Measurements from ENCODE around the gene HIPK2.

The HIPK2 gene

DNA sequence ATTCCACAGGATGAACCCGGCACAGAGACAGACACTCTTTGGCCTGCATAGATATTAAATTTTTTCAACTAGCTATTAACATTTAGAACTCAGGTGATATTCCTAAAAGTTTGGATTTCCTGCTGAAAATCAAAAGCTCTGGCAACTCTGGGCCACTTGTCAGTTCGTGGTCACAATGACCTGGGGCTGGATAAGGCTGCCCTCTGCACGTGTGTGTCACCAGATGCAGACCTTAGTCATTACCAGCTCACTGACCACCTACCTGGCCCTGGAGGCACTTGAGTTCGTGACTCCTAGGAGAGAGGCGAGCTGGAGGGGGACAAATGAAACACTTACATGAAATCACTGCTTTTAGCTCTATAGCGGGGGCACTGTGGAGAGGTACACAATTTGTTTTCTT lies 126.5 kb downstream of the HIPK2 start:
- no peak for DNase-seq (ENCODE audit: low read depth, low spot score)

DNA sequence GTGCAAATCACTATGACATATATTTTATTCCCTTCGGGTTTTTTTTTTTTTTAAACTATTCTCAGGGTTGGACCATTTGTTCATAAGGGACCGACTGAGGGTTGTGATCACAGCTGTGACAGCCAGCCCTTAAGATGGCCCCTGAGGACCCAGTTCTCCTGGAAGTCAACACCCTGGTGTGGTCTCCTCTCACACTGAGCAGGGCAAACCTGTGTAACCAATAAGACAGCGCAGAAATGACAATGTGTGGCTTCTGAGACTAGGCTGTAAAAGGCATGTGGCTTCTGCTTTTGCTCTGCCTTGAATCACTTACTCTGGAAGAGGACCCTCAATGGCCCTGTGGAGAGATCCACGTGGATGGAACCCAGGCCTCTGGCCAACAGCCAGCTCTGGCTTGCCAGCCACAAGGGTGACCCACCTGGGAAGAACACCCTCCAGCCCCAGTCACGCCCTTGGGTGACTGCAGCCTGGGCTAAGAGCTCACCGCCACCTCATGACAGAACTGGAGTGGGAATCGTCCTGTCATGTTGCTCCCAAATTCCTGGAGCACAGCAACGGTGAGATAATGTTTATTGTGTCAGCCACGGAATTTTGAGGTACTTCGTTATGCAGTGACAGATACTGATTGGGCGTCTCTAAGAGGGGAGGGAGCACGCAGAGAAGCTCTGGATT lies 127.2 kb downstream of the HIPK2 start:
- DNase-seq (ENCODE audit: low read depth, low spot score), result peak; percentile 53

DNA sequence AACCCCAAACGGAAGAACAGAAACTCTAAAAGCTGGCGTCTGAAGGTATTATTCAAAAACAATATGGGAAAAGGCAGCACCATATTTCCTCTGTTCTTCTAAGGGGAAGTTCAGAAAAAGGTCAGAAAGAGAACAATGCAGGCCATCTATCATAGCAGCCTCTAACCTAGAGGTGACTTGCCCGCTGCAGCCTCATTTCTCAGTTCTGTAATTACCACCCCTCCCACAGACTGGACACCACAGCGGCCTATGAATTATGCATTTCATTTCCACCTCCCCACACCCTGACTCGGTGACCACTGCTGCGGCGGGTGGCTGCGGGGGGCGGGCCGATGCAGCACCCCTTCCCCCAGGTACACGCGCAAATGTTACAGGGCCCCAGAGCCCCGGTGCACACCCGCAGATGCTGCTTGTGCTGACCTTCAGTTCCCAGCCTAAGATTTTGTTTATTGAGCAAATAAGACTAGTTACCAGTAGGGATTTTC lies 128.8 kb downstream of the HIPK2 start:
- peak; percentile 54 for DNase-seq (ENCODE audit: low read depth, low spot score)

DNA sequence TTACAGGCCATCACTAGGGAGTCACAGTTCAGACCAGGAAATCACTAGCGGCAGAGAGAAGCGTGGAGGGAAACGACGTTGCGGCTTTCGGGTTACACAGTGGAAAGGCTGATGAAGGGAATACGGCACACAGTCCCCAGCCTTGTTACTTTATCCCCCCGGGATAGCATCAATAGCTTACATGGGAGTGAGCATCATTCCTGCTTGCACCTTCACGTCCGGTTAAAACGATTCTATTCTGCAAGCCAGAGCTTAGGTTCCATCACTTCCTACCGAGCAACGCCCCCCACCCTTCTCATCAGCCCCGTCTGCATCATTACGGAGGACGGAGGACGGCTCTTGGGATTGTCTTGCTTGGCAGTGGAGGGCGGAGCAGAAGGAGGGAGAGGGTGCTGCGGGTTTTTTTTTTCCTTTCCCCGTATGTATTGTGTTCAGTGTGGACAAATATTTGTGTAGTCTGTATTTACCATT lies 129.4 kb downstream of the HIPK2 start:
- peak; percentile 14 for DNase-seq (ENCODE audit: low read depth, low spot score)

DNA sequence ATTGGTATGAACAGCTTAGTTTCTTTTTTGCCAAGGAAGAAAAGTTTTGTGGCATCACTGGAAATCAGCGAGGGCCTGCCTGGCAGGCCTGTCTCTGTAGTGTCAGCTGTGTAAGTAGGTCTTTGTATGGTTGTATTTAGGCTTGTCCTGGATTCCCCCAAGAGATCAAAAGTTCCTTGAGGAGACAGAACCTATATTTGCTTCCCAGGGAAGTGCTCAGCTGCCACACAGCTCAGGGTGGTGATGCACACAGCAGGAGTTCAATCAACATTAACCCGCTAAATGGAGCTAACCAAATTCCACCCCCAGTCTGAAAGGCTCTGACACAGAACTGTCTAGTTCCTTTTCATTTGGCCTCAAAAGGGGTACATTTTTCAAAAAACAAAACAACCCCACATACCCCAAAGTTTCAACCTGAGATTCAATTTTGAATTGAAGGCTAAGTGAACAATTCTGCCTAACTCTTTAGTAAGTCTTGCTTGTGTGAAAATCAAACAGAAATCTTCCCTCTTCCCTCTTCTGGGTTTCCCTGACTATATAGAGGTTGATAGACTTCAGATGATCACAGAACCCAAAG lies 129.9 kb downstream of the HIPK2 start:
- DNase-seq (ENCODE audit: low read depth, low spot score), result peak; percentile 43

DNA sequence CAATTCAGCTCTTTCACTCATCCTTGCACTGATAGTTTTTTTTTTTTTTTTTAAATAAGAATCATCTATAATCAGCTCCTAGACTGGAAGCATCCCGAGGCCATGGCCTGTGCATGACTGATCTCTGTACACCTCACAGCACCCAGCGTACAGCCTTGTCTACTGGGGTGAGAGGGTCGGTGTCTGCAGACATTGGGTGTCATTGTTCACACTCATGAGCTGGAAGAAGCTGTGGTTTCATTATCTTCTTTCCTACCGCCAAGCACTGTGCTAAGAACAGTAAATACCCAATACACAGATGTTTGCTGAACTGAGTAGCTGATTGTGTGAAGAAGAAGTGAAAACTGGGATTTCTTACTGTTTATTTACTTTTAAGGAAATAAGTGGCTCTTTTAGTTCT lies 130.7 kb downstream of the HIPK2 start:
- peak; percentile 30 for DNase-seq (ENCODE audit: low read depth, low spot score)

DNA sequence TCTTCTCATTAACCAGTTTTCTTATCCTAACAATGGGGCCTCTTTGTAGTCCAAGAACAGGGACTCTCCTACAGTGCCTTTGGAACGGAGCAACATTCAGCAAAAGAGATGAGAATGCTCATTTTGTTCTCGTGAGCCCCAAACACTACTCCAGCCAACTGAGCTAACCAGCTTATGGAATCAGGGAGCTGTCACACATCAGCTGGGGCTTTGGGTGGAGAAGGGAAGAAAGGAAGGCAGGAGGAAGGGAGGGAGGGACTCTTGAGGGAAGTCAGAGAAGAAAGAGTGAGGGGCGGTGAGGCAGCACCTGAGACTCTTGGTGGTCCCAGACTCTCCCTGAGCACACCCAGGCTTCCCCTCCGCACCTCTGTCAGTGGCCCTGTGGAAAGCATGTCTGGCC lies 131.2 kb downstream of the HIPK2 start:
- no peak for DNase-seq (ENCODE audit: low read depth, low spot score)

DNA sequence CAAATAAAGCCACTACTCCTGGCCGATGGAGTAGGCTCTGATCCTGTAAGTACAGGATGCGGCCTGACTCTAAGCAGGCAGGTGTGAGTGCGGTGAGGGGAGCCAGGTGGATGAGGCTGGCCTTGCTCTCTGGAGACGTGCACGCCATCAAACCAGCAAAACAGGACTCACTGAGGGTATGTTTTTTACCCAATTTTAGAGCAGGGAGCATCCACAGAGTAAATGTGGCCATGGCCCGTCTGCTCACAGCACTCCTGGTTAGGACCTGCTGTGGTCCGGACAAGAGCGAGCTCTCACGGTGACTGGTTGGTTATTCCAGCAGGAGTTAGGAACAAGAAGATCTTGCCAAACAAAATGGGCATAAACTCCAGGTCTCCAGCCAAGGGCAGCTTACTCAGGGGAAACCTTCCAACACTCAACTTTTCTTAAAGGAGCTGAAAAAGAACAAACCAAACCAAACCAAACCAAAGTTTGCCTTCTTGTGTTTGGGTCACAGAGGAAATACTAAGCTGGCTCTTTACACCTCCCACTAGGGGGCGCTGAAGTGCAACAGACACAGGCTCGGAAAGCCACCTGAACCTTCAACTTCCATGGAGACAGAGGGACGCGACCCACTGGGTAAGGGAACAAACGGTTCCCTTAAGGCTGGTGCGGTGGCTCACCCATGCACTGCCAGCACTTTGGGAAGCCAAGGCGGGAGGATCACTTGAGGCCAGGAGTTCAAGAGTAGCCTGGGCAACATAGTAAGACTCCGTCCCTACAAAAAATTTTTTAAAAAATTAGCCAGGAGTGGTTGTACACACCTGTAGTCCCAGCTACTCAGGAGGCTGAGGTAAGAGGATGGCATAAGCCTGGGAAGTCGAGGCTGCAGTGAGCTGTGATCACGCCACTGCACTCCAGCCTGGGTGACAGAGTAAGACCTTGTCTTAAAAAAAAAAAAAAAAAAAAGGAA lies 131.9 kb downstream of the HIPK2 start:
- DNase-seq (ENCODE audit: low read depth, low spot score), result peak; percentile 92

DNA sequence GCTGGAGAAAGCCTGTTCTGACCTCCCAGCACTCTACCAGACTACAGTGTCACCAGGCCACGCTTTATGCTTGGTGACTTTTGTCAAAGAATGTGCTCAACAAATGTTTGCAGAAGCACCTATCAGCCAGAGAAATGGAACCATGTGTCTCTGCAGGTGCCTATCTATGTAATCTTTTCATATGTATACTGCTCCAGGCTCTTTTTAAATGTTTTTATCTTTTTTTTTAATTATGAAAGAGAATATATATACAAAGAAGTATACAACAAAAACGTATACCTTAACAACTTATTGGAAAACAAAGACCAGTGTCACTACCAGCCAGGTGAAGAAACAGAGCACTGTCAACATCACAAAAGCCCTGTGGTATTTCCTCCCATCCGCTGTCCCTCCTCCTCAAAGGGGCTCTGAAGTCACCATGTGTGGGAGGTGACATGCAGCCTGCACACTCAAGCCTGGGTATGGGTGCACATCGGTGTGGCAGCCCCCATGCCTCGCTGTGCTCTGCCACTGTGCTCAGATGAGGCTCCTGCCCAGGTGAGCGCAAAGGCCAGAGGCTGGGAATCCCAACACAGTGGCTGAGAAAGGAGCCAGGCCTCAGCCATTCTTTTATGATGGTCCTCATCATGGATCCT lies 133.7 kb downstream of the HIPK2 start:
- no peak for DNase-seq (ENCODE audit: low read depth, low spot score)

DNA sequence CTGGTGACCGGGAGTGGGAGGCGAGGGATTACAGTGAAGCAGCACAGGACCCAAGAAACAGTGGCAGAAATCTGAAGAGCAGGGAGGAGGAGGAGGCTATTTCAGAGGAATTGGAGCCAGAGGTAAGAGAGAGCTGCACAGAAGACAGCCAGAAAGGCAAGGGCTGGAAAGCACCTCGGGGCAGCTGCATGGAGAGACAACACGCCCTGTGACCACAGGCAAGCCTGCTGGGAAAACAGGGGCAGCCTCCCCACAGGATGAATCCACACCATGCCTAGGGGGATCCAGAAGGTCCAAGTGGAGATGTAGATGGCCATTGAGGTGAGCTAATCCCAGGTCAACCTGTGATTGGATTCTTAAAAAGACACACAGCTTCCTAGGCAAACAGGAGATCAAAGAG lies 135.5 kb downstream of the HIPK2 start:
- DNase-seq (ENCODE audit: low read depth, low spot score), result no peak

DNA sequence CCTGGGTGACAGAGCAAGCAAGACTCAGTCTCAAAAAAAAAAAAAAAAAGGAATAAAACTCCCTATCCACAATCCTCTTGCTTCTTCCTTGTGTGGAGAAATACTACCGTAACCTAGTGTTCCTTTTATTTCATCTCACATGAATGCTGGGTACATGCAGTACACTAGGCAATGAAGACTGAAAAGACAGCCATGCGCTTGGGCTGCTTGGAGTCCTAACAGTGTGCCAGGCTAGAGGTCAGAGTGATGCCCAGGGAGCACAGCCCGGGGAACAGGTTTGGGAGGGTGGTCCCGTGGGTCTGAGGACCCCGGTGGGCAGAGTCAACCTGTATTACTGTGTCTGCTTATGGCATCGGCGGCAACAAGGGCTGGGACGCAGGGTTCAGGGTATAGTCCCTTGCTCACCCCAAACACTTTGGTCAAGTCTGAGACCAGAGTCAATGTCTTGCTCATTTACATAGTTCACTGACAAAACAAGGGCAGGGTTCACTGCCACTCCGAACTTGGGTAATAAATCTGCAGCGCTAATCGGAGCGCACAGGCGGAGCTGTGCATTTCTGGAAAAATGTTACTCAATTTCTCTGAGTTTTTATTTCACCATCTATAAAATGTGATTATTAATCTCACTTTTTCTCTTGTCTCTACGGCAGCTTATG lies 136.3 kb downstream of the HIPK2 start:
- DNase-seq (ENCODE audit: low read depth, low spot score), result no peak

DNA sequence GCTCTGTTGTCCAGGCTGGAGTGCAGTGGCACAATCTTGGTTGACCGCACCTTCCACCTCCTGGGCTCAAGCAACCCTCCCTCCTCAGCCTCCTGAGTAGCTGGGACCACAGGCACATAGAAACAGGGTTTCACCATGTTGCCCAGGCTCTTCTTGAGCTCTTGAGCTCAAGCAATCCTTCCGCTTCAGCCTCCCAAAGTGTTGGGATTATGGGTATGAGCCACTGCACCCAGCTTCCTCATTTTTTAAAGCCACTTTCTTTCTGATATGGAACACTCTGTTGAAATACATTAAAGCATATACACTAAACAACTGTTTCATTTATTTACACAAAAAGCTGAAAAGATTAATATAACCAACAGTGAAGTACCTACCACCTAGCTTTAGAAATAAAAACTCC lies 137.1 kb downstream of the HIPK2 start:
- no peak for DNase-seq (ENCODE audit: low read depth, low spot score)

DNA sequence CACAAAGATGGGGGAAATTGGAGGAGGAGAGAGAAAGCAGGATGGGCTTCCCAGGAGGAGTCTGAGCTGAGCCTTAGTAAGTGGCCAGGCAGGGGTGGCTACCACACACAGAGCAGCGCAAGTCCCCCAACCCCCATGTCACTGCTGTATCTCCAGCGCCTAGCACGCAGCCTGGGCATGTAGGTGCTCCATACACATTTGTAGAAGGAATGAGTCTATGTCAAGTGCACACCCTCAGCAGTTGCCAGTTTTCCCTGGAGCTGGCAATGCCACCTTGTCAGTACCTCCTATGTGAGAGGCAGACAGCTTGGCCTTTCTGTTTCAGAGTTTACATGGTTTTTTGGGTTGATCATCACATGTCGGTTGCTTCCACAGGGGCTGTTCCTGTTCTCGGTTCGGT lies 138.2 kb downstream of the HIPK2 start:
- DNase-seq (ENCODE audit: low read depth, low spot score), result no peak

DNA sequence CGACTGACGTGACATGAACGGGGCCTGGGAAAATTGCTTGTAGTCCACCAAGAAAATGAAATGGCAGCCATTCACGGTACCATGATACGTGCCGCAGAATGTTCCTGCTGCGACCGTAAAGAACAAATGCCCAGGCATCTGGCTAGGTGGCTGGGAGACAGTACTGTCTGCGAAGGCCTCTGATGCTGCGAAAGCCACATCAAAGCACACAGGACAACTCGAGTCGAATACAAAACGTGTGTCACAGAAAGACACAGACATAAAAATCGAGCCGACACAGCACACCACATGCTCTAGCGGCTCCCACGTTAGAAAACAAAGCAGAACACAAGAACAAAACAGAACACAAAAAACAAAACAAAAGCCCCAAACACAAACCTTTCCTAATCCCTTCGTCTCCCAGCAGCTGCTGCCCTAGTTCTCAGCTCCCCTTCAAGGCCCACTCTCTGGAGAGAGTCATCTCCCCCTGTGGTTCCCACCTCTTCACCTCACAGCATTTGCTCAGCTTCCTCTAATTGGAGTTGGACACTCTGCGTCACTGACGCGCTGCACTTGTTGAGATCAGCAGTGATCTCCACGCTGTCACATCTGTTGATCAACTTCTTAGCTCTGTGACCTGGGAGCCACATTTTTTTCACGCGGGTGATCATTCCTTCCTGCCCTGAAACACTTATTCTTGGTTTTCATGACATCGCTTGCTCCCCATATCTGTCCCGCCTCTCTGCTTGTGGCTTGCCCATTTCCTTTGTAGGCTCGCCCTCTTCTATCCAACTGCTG lies 142.1 kb downstream of the HIPK2 start:
- DNase-seq (ENCODE audit: low read depth, low spot score), result no peak

DNA sequence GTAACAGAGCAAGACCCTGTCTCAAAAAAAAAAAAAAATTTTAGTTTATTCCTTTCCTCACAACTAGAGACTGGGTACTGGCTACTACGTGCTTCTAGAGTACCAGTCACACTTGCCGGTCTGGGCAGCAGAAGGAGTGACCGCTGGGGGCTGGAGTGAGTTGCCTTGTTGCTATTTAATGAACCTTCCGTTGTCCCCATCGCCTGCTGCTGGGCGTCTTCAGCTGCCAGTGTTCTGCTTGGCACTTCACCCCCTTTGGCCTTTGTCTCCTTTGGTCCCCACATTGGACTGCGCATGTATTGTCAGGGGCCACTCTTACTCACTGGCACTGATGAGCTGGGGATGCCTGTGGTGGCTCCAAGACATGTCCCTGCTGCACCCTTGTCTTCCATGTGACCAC lies 143.7 kb downstream of the HIPK2 start:
- DNase-seq (ENCODE audit: low read depth, low spot score), result no peak

DNA sequence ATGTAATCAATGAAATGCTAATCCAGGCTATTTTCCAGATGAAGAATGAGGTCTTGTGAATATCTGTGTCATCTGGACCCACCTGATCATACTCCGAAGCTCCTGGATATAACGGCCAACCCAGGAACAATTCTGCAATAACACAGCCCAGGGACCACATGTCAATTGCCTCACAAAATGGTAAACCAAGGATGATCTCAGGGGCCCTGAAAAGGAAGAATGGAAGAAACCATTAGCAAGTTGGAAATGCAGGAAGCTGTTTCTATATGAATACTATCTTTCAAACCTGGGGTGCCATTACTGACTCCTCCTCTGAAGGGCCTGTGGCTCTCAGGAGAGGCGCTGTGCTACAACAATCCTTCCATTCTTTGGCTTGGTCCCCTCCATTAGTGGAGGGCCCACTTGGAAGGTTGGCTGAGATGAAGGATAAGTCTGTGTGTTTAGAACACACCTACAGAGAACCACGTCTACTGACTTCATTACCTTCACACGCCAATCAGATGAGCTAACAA lies 146.2 kb downstream of the HIPK2 start:
- no peak for DNase-seq (ENCODE audit: low read depth, low spot score)

DNA sequence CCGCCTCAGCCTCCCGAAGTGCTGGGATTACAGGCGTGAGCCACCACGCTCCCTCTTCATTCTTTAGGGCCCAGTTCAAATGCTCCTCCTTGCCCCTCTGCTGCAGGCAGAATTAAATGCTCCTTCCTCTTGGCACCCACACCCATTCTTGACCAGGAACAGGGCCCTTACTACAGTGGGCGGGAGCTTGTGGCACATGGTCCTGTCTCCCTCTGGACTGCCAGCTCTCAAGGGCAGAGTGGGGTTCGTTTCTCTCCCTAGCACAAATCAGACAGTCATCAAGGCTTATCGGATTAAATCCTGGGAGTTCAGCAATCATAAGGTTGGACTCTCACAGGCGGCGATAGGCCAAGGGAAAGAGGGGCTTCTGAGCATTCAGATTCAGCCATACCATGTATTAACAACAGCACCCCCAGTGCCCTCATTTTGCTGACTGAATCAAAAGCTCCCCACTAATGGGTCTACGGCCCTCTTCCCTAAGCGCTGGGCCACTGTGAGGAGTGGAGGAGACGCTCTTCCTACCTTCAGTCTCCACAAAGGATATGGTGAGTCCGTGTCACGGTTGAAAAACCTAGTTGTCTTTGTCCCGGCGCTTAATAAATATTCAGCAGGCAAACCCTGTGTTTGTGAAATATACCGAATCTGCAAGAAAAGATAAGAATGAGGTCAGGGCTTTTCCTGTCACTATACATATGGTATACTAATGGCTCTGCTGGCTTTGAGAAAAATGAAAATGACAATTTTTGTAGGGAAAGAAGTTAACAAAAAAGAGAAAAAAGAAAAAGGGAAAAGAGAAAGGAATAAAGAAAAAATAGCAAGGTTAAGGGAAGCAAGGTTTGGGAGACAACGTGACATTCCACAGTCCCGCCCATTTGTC lies 146.9 kb downstream of the HIPK2 start:
- no peak for DNase-seq (ENCODE audit: low read depth, low spot score)

DNA sequence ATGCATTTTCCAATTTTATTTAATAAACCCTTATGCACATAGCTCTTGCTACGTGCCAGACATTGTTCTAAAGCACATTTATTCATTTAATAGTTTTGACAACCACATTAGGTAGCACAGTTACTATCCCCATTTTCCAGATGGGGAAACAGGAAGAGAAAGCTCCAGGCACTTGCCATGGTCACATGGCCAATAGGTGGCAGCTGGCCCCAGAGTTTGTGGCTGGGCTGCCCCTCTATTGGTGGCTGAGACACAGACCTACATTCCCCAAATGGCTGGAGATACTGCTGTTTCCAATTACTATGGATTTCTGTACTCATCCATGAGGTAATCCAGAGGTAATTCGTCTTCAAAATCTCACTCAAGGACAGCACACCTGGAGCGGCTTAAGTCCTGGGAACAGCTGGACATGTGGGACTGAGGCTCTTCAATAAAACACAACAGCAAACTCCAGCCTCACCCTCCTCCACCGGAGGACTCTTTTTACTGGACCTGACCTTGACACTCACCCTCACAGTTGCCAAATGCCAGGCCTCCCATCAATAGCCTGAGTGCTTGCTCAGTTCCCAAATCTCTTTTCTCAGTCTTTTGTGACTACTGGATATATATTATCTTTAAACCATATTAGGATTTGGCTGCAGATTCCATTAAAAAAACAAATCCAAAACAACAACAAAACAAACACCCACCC lies 148.3 kb downstream of the HIPK2 start:
- DNase-seq (ENCODE audit: low read depth, low spot score), result no peak

DNA sequence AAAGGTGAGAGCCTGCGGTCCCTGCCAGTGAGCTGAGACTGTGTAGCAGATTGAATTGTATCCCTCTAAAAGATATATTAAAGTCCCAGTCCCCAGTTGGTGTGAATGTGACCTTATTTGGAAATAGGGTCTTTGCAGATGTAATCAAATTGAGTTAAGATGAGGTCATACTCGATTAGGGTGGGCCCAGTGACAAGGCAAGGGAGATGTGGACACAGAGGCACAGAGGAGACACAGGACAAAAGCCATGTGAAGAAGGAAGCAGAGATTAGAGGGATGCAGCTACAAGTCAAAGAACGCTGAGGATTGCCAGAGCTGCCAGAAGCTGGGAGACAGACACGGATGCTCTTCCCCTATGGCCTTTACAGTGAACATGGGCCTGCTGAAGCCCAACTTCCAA lies 150.0 kb downstream of the HIPK2 start:
- DNase-seq (ENCODE audit: low read depth, low spot score), result no peak

Measured in astrocyte of the hippocampus (primary cell).